Measurements from ENCODE around the gene MPV17. TPM values are rescaled to one million over a fixed set of nuclear protein-coding genes. Genes with fewer than 3 reads are reported as not detected.

The MPV17 gene
- total and polyA plus RNA-seq, 9 of the 15 experiments (the other 6 are each of a cell fraction or from before 2014, with no cell fraction given): 54.7 to 140 (median 70.2) TPM

DNA sequence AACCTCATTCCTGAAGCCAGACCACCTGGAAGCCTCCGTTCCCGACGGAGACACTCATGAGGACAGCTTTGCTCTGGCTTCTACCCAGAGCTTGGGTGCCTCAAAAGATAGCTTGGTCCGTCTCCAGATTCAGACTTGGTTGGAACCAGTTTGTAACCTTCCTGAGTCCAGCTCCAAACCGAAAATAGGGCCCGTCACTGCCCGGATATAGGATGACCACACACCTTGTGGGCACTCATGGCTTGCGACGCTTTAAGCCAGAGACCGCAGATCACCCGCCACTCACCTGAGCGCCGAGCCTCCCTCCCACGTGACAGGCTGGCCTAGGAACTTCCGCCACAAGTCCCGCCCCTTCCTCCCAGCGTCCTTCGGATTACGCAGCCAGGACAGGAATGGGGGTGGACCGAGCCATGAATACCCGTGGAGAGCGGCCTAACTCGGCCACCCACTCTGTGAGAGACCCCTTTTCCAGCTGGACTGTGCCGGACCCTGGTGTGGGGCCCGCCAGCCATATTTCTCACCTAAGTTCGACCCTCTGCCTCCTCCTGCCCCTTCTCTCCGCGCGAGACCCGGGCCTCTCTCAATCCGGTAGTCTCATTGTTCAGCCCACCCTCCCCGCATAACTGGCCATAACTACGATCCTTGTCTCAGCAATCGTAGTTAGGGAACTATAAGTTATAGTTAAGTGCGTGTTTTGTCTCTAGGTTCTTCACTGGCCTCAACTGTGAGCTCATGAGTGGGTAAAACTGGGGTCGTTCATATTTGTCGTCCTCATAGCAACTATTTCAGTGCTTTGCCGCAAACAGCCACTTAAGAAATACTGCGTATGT lies at the start of gene MPV17 (continued):
- TF ChIP-seq XRCC4 (IDR thresholded peaks at IDR 0.05; ENCODE audit: extremely low read depth, insufficient read depth, insufficient read length) (no peak), MXI1 (IDR thresholded peaks at IDR 0.05; ENCODE audit: low read depth, low read length) (peak; percentile 71), TCF7 (IDR thresholded peaks at IDR 0.05; ENCODE audit: borderline replicate concordance) (no peak), ZNF586 (CRISPR knock-in tag; conservative IDR thresholded peaks at IDR 0.05) (no peak), TCF3 (CRISPR knock-in tag; IDR thresholded peaks at IDR 0.05) (no peak; the same call in 1 of the 2 replicates), CBX1 (IDR thresholded peaks at IDR 0.05; ENCODE audit: low read depth) (peak; percentile 77; the same call in 1 of the 2 replicates), SRF (CRISPR knock-in tag; IDR thresholded peaks at IDR 0.05) (peak; percentile 30 to 48; a peak in 1 of 4 replicates), NFIC (IDR thresholded peaks at IDR 0.05) (peak; percentile 28; the same call in 1 of the 2 replicates), KLF16 (IDR thresholded peaks at IDR 0.05) (no peak)
- TF ChIP-seq, protein P1, sequence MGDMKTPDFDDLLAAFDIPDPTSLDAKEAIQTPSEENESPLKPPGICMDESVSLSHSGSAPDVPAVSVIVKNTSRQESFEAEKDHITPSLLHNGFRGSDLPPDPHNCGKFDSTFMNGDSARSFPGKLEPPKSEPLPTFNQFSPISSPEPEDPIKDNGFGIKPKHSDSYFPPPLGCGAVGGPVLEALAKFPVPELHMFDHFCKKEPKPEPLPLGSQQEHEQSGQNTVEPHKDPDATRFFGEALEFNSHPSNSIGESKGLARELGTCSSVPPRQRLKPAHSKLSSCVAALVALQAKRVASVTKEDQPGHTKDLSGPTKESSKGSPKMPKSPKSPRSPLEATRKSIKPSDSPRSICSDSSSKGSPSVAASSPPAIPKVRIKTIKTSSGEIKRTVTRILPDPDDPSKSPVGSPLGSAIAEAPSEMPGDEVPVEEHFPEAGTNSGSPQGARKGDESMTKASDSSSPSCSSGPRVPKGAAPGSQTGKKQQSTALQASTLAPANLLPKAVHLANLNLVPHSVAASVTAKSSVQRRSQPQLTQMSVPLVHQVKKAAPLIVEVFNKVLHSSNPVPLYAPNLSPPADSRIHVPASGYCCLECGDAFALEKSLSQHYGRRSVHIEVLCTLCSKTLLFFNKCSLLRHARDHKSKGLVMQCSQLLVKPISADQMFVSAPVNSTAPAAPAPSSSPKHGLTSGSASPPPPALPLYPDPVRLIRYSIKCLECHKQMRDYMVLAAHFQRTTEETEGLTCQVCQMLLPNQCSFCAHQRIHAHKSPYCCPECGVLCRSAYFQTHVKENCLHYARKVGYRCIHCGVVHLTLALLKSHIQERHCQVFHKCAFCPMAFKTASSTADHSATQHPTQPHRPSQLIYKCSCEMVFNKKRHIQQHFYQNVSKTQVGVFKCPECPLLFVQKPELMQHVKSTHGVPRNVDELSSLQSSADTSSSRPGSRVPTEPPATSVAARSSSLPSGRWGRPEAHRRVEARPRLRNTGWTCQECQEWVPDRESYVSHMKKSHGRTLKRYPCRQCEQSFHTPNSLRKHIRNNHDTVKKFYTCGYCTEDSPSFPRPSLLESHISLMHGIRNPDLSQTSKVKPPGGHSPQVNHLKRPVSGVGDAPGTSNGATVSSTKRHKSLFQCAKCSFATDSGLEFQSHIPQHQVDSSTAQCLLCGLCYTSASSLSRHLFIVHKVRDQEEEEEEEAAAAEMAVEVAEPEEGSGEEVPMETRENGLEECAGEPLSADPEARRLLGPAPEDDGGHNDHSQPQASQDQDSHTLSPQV (IDR thresholded peaks at IDR 0.05): 0 out of 2 replicates have a peak, but pooled peaks have one; percentile 17
- TF ChIP-seq, protein P2, sequence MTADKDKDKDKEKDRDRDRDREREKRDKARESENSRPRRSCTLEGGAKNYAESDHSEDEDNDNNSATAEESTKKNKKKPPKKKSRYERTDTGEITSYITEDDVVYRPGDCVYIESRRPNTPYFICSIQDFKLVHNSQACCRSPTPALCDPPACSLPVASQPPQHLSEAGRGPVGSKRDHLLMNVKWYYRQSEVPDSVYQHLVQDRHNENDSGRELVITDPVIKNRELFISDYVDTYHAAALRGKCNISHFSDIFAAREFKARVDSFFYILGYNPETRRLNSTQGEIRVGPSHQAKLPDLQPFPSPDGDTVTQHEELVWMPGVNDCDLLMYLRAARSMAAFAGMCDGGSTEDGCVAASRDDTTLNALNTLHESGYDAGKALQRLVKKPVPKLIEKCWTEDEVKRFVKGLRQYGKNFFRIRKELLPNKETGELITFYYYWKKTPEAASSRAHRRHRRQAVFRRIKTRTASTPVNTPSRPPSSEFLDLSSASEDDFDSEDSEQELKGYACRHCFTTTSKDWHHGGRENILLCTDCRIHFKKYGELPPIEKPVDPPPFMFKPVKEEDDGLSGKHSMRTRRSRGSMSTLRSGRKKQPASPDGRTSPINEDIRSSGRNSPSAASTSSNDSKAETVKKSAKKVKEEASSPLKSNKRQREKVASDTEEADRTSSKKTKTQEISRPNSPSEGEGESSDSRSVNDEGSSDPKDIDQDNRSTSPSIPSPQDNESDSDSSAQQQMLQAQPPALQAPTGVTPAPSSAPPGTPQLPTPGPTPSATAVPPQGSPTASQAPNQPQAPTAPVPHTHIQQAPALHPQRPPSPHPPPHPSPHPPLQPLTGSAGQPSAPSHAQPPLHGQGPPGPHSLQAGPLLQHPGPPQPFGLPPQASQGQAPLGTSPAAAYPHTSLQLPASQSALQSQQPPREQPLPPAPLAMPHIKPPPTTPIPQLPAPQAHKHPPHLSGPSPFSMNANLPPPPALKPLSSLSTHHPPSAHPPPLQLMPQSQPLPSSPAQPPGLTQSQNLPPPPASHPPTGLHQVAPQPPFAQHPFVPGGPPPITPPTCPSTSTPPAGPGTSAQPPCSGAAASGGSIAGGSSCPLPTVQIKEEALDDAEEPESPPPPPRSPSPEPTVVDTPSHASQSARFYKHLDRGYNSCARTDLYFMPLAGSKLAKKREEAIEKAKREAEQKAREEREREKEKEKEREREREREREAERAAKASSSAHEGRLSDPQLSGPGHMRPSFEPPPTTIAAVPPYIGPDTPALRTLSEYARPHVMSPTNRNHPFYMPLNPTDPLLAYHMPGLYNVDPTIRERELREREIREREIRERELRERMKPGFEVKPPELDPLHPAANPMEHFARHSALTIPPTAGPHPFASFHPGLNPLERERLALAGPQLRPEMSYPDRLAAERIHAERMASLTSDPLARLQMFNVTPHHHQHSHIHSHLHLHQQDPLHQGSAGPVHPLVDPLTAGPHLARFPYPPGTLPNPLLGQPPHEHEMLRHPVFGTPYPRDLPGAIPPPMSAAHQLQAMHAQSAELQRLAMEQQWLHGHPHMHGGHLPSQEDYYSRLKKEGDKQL (CRISPR knock-in tag; IDR thresholded peaks at IDR 0.05; ENCODE audit: borderline replicate concordance): no peak
- TF ChIP-seq, protein P3, sequence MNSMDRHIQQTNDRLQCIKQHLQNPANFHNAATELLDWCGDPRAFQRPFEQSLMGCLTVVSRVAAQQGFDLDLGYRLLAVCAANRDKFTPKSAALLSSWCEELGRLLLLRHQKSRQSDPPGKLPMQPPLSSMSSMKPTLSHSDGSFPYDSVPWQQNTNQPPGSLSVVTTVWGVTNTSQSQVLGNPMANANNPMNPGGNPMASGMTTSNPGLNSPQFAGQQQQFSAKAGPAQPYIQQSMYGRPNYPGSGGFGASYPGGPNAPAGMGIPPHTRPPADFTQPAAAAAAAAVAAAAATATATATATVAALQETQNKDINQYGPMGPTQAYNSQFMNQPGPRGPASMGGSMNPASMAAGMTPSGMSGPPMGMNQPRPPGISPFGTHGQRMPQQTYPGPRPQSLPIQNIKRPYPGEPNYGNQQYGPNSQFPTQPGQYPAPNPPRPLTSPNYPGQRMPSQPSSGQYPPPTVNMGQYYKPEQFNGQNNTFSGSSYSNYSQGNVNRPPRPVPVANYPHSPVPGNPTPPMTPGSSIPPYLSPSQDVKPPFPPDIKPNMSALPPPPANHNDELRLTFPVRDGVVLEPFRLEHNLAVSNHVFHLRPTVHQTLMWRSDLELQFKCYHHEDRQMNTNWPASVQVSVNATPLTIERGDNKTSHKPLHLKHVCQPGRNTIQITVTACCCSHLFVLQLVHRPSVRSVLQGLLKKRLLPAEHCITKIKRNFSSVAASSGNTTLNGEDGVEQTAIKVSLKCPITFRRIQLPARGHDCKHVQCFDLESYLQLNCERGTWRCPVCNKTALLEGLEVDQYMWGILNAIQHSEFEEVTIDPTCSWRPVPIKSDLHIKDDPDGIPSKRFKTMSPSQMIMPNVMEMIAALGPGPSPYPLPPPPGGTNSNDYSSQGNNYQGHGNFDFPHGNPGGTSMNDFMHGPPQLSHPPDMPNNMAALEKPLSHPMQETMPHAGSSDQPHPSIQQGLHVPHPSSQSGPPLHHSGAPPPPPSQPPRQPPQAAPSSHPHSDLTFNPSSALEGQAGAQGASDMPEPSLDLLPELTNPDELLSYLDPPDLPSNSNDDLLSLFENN (IDR thresholded peaks at IDR 0.05; ENCODE audit: low read depth in 2 of 2, low read length in 2 of 2): no peak

Data from K562 (cell line).